ENCODE measurements around the gene RAB31.

The RAB31 gene

GRCh38 chr18:9691235-9691634 lies 16.9 kb upstream of the RAB31 start:
- no peak for DNase-seq (ENCODE audit: low spot score)

GRCh38 chr18:9694174-9694573 lies 13.9 kb upstream of the RAB31 start:
- DNase-seq (ENCODE audit: low spot score), result no peak

GRCh38 chr18:9694952-9695495 lies 13.1 kb upstream of the RAB31 start:
- no peak for DNase-seq (ENCODE audit: low spot score)

GRCh38 chr18:9695605-9696004 lies 12.5 kb upstream of the RAB31 start:
- no peak for DNase-seq (ENCODE audit: low spot score)

GRCh38 chr18:9696112-9696511 lies 12.0 kb upstream of the RAB31 start:
- no peak for DNase-seq (ENCODE audit: low spot score)

- DNase-seq (ENCODE audit: low spot score), result no peak
Observed at GRCh38 chr18:9696701-9697100, 11.4 kb upstream of the RAB31 start.

GRCh38 chr18:9697121-9697520 lies 11.0 kb upstream of the RAB31 start:
- DNase-seq (ENCODE audit: low spot score), result no peak

GRCh38 chr18:9698497-9698896 lies 9.6 kb upstream of the RAB31 start:
- DNase-seq (ENCODE audit: low spot score), result no peak

GRCh38 chr18:9700261-9700796 lies 7.8 kb upstream of the RAB31 start:
- DNase-seq (ENCODE audit: low spot score), result no peak

GRCh38 chr18:9701609-9702349 lies 6.3 kb upstream of the RAB31 start:
- no peak for DNase-seq (ENCODE audit: low spot score)

GRCh38 chr18:9704233-9705118 lies 3.6 kb upstream of the RAB31 start:
- DNase-seq (ENCODE audit: low spot score), result no peak

- DNase-seq (ENCODE audit: low spot score), result no peak
Observed at GRCh38 chr18:9705183-9705829, 2.8 kb upstream of the RAB31 start.

- DNase-seq (ENCODE audit: low spot score), result no peak
Observed at GRCh38 chr18:9706081-9706935, 1.8 kb upstream of the RAB31 start.

GRCh38 chr18:9707381-9708056 lies 582 bp upstream of the RAB31 start:
- DNase-seq (ENCODE audit: low spot score), result no peak

GRCh38 chr18:9708434-9709303 lies 568 bp downstream of the RAB31 start:
- DNase-seq (ENCODE audit: low spot score), result no peak

- DNase-seq (ENCODE audit: low spot score), result no peak
Observed at GRCh38 chr18:9709304-9709877, 1.3 kb downstream of the RAB31 start.

GRCh38 chr18:9710037-9710436 lies 1.9 kb downstream of the RAB31 start:
- no peak for DNase-seq (ENCODE audit: low spot score)

GRCh38 chr18:9711361-9712129 lies 3.4 kb downstream of the RAB31 start:
- no peak for DNase-seq (ENCODE audit: low spot score)

All from SK-N-DZ (cell line).